Adrenal gland (tissue), 12 donors: Measurements from ENCODE around the gene AGAP1. TPM values are rescaled to one million over a fixed set of nuclear protein-coding genes. Genes with fewer than 3 reads are reported as not detected.

Experiments used
- DNase-seq, 7 donors: peaks; one replicate each; pipeline ENCODE4 v3.0.0-alpha.2; 2019 to 2020
- H3K27ac ChIP-seq, 5 donors: fragments of 200-600 bp; sonication (generic) in 4 of 5; 1 replicate in 3 of 5; 2 replicates in 2 of 5; pipeline versions ENCODE4 v1.5.1 to v1.8.0; 2016 to 2020; ENCODE audit warnings: mild to moderate bottlenecking in 1 of 5
- H3K27me3 ChIP-seq: fragments of 200-600 bp; 2 replicates; pipeline ENCODE4 v1.8.0; 2021
- H3K36me3 ChIP-seq, 2 donors: fragments of 200-600 bp; replicated peaks in 1 of 2; 1 replicate in 1 of 2; 2 replicates in 1 of 2; pipeline versions ENCODE4 v1.5.1 to v1.8.0; 2018 to 2022
- H3K4me1 ChIP-seq, 2 donors: fragments of 200-600 bp; replicated peaks in 1 of 2; 1 replicate in 1 of 2; 2 replicates in 1 of 2; pipeline versions ENCODE4 v1.5.1 to v1.8.0; 2018 to 2021
- H3K4me3 ChIP-seq, 4 donors: fragments of 200-600 bp; sonication (generic) in 3 of 4; one replicate each; pipeline ENCODE4 v1.5.1; 2016 to 2018
- H3K9me3 ChIP-seq, 3 donors: fragments of 200-600 bp; sonication (generic) in 1 of 3; replicated peaks in 1 of 3; 1 replicate in 2 of 3; 2 replicates in 1 of 3; pipeline versions ENCODE4 v1.5.1 to v1.8.0; 2016 to 2021
- CTCF ChIP-seq, 6 experiments: fragments of 450-650 bp in 4 of 6; fragments of 200-600 bp in 2 of 6; sonication (generic) in 1 of 6; IDR thresholded peaks; 1 replicate in 5 of 6; 2 replicates in 1 of 6; pipeline versions ENCODE4 v1.5.1 to v1.8.0; 2016 to 2021; ENCODE audit warnings: antibody characterized with exemption in 6 of 6, mild to moderate bottlenecking in 2 of 6, moderate library complexity in 1 of 6
- POLR2A ChIP-seq, 2 donors: fragments of 450-650 bp; IDR thresholded peaks; one replicate each; pipeline ENCODE4 v1.6.1; 2017; ENCODE audit warnings: antibody characterized with exemption in 2 of 2, mild to moderate bottlenecking in 2 of 2, moderate library complexity in 1 of 2
- whole genome bisulfite sequencing, 4 donors: extraction: QIAGEN DNeasy Blood & Tissue Kit in 2 of 4; methylation state at CpG; one replicate each; pipeline versions ENCODE4 v1.1.5 to v1.1.7; 2013 to 2017; 5-methylcytosine and 5-hydroxymethylcytosine counted together
- intact Hi-C, 2 donors: fragments of 100-400 bp; cut with DNase I; formaldehyde crosslinking; loops; one replicate each; pipeline versions ENCODE4 v1.14.1 to v1.15.0; 2022 to 2023
- polyA plus RNA-seq, 3 donors: library from polyadenylated mRNA; stranded (reverse); fragments of 200-250 nt in 2 of 3; fragments of 350-450 nt in 1 of 3; fragmentation: Illumina TruSeq in 1 of 3; extraction: RNeasy Lipid Tissue Mini Kit (QIAGEN cat#74804) in 1 of 3; gene quantifications; one replicate each; pipeline ENCODE4 v1.2.3, GENCODE V29; 2013 to 2014
- total RNA-seq, 9 donors: library from RNA; depleted of rRNA in 4 of 9; stranded (reverse); fragments of >200 nt in 4 of 9; fragments of 120-200 nt in 1 of 9; fragmentation: NEBNext Ultra II Directional in 1 of 9; extraction: Animal tissue kit (Norgen Biotek cat#: 25700) in 1 of 9; gene quantifications; one replicate each; pipeline versions ENCODE4 v1.1.0 to v1.2.4, GENCODE V29; 2013 to 2023
- donor health status: healthy with polysubstance abuse.
- donor health status: Bipolar disorder and iron deficiency.
- donor health status: DM: yes; HTN: yes; CAD: no.
- donor health status: DM: no; HTN: no; CAD: no.
- donor health status: DM: no; HTN: no; CAD: no.
- donor health status: DM: yes; HTN: yes; CAD: no.

AGAP1 gene
- total and polyA plus RNA-seq, 12 donors, result 5.3 to 29.6 (median 17.7) TPM

- Histone ChIP-seq H3K27ac (peak overlapping the region in 1 of 5 donors; percentile 39), H3K27me3 (no peaks in the 10 kb centered on the region), H3K36me3 (no peaks in the 10 kb centered on the region), H3K9me3 (no peaks in the 10 kb centered on the region), H3K4me3 (no peak overlapping the region), H3K4me1 (peaks cover 8 to 18% of the 10 kb centered on the region in 2 donors)
- 60 to 67% (median 63%) methylated on average over 9 to 12 of the region's 12 CpGs for WGBS, 4 donors
- no peak for TF ChIP-seq CTCF (IDR thresholded peaks at IDR 0.05)
- TF ChIP-seq POLR2A (IDR thresholded peaks at IDR 0.05), result no peak
- DNase-seq, result no peak
- intact Hi-C loops, result loop anchor here in 1 of 2 donors (10.0 kb wide), 1 partner anchor 50 kb away; no protein-coding TSS in a partner anchor
Measured at GRCh38 chr2:235504441-235505180, 10.8 kb downstream of the AGAP1 start.

DNA sequence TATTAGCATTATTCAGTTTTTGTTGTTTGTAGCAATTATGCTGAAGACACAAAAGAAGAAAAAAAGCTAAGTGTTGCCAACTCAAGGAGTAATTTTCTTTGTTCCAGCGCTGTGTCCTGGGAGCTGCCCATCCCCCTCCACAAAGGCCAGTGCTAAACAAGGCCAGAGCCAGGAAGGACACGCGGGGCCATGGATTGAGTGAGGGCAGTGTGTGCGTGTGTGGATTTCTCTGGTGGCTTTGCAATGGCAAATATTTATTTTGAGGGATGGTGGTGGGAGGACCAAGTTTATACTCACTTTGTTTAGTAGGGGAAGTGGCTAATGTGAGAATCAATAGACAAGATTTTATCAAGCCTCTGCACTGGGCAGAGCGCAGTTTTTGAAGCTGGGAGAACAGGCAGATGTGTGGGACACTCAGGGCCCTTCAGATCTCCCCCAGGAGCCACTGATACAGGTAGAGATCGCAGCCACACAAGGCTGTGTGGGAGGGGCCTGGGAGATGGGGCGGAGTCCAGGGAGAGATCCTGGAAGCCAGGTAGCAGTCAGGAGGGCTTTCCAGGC lies 11.4 kb downstream of the AGAP1 start:
- 41 to 51% (median 48%) methylated on average over 7 of the region's 7 CpGs for WGBS, 4 donors
- Histone ChIP-seq H3K27me3 (no peaks in the 10 kb centered on the region), H3K4me1 (peaks cover 8 to 18% of the 10 kb centered on the region in 2 donors), H3K4me3 (no peak overlapping the region), H3K27ac (peak overlapping the region in 1 of 5 donors; percentile 39), H3K9me3 (no peaks in the 10 kb centered on the region), H3K36me3 (no peaks in the 10 kb centered on the region)
- TF ChIP-seq CTCF (IDR thresholded peaks at IDR 0.05), result no peak
- no peak for TF ChIP-seq POLR2A (IDR thresholded peaks at IDR 0.05)
- intact Hi-C loops, result loop anchor here in 1 of 2 donors (10.0 kb wide), 1 partner anchor 50 kb away; no protein-coding TSS in a partner anchor
- peak in 5 of 7 donors; percentile 43 to 68 (median 51) for DNase-seq

GRCh38 chr2:235506291-235506996 lies 12.6 kb downstream of the AGAP1 start:
- intact Hi-C loops, result loop anchor here in 1 of 2 donors (10.0 kb wide), 1 partner anchor 48 kb away; no protein-coding TSS in a partner anchor
- no peaks in the 10 kb centered on the region for H3K9me3 ChIP-seq
- WGBS, 4 donors, result 88 to 95% (median 90%) methylated on average over 12 to 14 of the region's 14 CpGs
- TF ChIP-seq POLR2A (IDR thresholded peaks at IDR 0.05) (no peak), CTCF (IDR thresholded peaks at IDR 0.05) (no peak)
- DNase-seq, result no peak
- no peaks in the 10 kb centered on the region for H3K36me3 ChIP-seq
- H3K27ac ChIP-seq, result no peak overlapping the region
- H3K27me3 ChIP-seq, result no peaks in the 10 kb centered on the region
- peaks cover 8 to 18% of the 10 kb centered on the region in 2 donors for H3K4me1 ChIP-seq
- H3K4me3 ChIP-seq, result no peak overlapping the region
